ENCODE results near the gene SEC16A. TPM values are rescaled to one million over a fixed set of nuclear protein-coding genes. Genes with fewer than 3 reads are reported as not detected.

SEC16A gene
- total RNA-seq, 1 donor from 2014 or later = 94.5 TPM

DNA sequence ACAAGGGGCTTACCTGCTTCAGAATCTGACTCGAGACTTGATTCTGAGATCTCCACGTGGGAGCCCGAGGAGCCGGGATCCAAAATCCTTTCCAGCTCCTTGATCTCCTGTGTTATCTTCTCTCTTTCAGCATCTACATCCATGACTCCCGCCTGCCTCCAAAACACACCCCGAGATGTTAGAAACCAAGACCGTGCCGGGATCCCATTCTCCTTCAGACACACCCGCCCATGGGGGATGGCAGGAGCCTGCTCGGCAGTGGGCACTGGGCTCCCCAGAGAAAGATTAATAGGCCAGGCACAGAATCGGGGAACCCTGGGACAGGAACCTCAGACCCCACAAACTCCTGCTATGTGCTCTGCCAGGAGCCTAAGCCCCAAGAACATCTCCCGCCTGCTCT lies 84.6 kb downstream of the SEC16A start:
- Histone ChIP-seq H3K4me3 (ENCODE audit: insufficient read depth, low read depth, low read length) (no peak overlapping the region), H3K27me3 (ENCODE audit: insufficient read depth, low read length) (no peaks in the 10 kb centered on the region)
- no peak for FAIRE-seq

DNA sequence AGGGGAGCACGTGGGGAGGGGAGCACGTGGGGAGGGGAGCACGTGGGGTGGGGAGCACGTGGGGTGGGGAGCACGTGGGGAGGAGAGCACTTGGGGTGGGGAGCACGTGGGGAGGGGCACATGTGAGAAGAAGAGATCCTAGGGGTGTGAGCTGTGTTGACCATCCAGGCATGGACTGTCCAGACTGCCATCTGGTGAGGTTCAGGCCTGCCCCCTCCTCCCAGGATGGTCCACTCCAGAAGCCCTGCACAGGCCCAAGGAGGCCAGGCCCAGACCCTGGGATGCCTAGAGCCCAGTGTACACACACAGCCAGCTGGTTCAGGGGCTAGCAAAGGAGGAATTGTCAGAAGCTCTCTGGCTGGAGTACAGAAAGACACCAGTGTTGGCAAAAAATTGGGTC lies 85.2 kb downstream of the SEC16A start:
- Mint-ChIP-seq H3K27ac (ENCODE audit: unreplicated experiment) (no peak overlapping the region), H3K36me3 (ENCODE audit: low read depth, unreplicated experiment) (peaks cover 14% of the 10 kb centered on the region), H3K4me1 (ENCODE audit: low read depth, unreplicated experiment) (peaks cover 9% of the 10 kb centered on the region), H3K27me3 (ENCODE audit: low read depth, unreplicated experiment) (no peaks in the 10 kb centered on the region), H3K4me3 (ENCODE audit: unreplicated experiment) (no peak overlapping the region), H3K9me3 (ENCODE audit: unreplicated experiment) (no peaks in the 10 kb centered on the region)
- peaks cover 40% of the 10 kb centered on the region for H3K79me2 ChIP-seq (ENCODE audit: insufficient read depth, low read length)
- peaks cover 38% of the 10 kb centered on the region for H4K20me1 ChIP-seq (ENCODE audit: insufficient read depth, low read length)
- H2AFZ ChIP-seq (ENCODE audit: low read depth, low read length) = no peak overlapping the region
- TF ChIP-seq, protein P1, sequence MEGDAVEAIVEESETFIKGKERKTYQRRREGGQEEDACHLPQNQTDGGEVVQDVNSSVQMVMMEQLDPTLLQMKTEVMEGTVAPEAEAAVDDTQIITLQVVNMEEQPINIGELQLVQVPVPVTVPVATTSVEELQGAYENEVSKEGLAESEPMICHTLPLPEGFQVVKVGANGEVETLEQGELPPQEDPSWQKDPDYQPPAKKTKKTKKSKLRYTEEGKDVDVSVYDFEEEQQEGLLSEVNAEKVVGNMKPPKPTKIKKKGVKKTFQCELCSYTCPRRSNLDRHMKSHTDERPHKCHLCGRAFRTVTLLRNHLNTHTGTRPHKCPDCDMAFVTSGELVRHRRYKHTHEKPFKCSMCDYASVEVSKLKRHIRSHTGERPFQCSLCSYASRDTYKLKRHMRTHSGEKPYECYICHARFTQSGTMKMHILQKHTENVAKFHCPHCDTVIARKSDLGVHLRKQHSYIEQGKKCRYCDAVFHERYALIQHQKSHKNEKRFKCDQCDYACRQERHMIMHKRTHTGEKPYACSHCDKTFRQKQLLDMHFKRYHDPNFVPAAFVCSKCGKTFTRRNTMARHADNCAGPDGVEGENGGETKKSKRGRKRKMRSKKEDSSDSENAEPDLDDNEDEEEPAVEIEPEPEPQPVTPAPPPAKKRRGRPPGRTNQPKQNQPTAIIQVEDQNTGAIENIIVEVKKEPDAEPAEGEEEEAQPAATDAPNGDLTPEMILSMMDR (IDR thresholded peaks at IDR 0.05; ENCODE audit: insufficient read depth, low read depth, low read length) = no peak
- TF ChIP-seq EZH2 (IDR thresholded peaks at IDR 0.05; ENCODE audit: insufficient read depth, low read length) = no peak
- DNase-seq (ENCODE audit: low read depth) = no peak
- peaks cover 22% of the 10 kb centered on the region for H3K36me3 ChIP-seq (ENCODE audit: insufficient read depth, low read length)
- peaks cover 15% of the 10 kb centered on the region for H3K4me1 ChIP-seq (ENCODE audit: insufficient read depth, low read length)
- no peak overlapping the region for H3K4me3 ChIP-seq (ENCODE audit: insufficient read depth, low read depth, low read length)
- H3K4me2 ChIP-seq (ENCODE audit: low read length) = no peak overlapping the region
- FAIRE-seq = no peak
- no peaks in the 10 kb centered on the region for H3K27me3 ChIP-seq (ENCODE audit: insufficient read depth, low read length)
- no peaks in the 10 kb centered on the region for H3K9me3 ChIP-seq (ENCODE audit: insufficient read depth, low read depth, low read length)
- no peak overlapping the region for H3K9ac ChIP-seq (ENCODE audit: low read length)
- no peak overlapping the region for H3K27ac ChIP-seq (ENCODE audit: low read depth, low read length)

More for the DNA sequence above, 84.6 kb downstream of the SEC16A start:
- Histone ChIP-seq H3K36me3 (ENCODE audit: insufficient read depth, low read length) (peaks cover 22% of the 10 kb centered on the region), H4K20me1 (ENCODE audit: insufficient read depth, low read length) (peaks cover 35% of the 10 kb centered on the region), H3K4me2 (ENCODE audit: low read length) (peak overlapping the region; percentile 99), H2AFZ (ENCODE audit: low read depth, low read length) (no peak overlapping the region), H3K9me3 (ENCODE audit: insufficient read depth, low read depth, low read length) (no peaks in the 10 kb centered on the region), H3K79me2 (ENCODE audit: insufficient read depth, low read length) (peaks cover 40% of the 10 kb centered on the region), H3K4me1 (ENCODE audit: insufficient read depth, low read length) (peaks cover 15% of the 10 kb centered on the region), H3K9ac (ENCODE audit: low read length) (peak overlapping the region; percentile 91), H3K27ac (ENCODE audit: low read depth, low read length) (no peak overlapping the region)
- Mint-ChIP-seq H3K36me3 (ENCODE audit: low read depth, unreplicated experiment) (peaks cover 14% of the 10 kb centered on the region), H3K4me1 (ENCODE audit: low read depth, unreplicated experiment) (peaks cover 9% of the 10 kb centered on the region), H3K27me3 (ENCODE audit: low read depth, unreplicated experiment) (no peaks in the 10 kb centered on the region), H3K9me3 (ENCODE audit: unreplicated experiment) (no peaks in the 10 kb centered on the region), H3K27ac (ENCODE audit: unreplicated experiment) (peak overlapping the region; percentile 24), H3K4me3 (ENCODE audit: unreplicated experiment) (peak overlapping the region; percentile 96)
- no peak for DNase-seq (ENCODE audit: low read depth)
- TF ChIP-seq, protein P1 (IDR thresholded peaks at IDR 0.05; ENCODE audit: insufficient read depth, low read depth, low read length) = no peak
- TF ChIP-seq EZH2 (IDR thresholded peaks at IDR 0.05; ENCODE audit: insufficient read depth, low read length) = no peak

DNA sequence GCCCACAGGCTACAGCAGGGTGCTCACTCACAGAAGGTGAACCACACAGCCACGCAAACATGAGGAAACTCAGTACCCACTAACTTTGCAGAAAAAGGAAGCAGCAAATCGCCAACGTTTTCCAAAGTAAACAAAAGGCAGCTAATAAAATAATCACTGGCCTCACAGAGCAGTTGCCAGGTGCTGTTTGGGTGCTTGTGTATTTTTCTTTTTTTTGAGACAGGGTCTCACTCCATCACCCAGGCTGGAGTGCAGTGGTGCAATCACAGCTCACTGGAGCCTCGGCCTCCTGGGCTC lies 86.7 kb downstream of the SEC16A start:
- Histone ChIP-seq H3K9me3 (ENCODE audit: insufficient read depth, low read depth, low read length) (no peaks in the 10 kb centered on the region), H3K36me3 (ENCODE audit: insufficient read depth, low read length) (peaks cover 25% of the 10 kb centered on the region), H3K79me2 (ENCODE audit: insufficient read depth, low read length) (peaks cover 40% of the 10 kb centered on the region), H3K27me3 (ENCODE audit: insufficient read depth, low read length) (no peaks in the 10 kb centered on the region), H3K4me2 (ENCODE audit: low read length) (no peak overlapping the region), H3K4me1 (ENCODE audit: insufficient read depth, low read length) (peaks cover 15% of the 10 kb centered on the region), H3K27ac (ENCODE audit: low read depth, low read length) (no peak overlapping the region), H3K4me3 (ENCODE audit: insufficient read depth, low read depth, low read length) (no peak overlapping the region), H2AFZ (ENCODE audit: low read depth, low read length) (no peak overlapping the region), H4K20me1 (ENCODE audit: insufficient read depth, low read length) (peaks cover 47% of the 10 kb centered on the region), H3K9ac (ENCODE audit: low read length) (no peak overlapping the region)
- no peaks in the 10 kb centered on the region for H3K9me3 Mint-ChIP-seq (ENCODE audit: unreplicated experiment)
- DNase-seq (ENCODE audit: low read depth) (no peak), FAIRE-seq (no peak)
- H3K4me3 Mint-ChIP-seq (ENCODE audit: unreplicated experiment) = no peak overlapping the region
- peaks cover 9% of the 10 kb centered on the region for H3K4me1 Mint-ChIP-seq (ENCODE audit: low read depth, unreplicated experiment)
- peaks cover 17% of the 10 kb centered on the region for H3K36me3 Mint-ChIP-seq (ENCODE audit: low read depth, unreplicated experiment)
- H3K27me3 Mint-ChIP-seq (ENCODE audit: low read depth, unreplicated experiment) = no peaks in the 10 kb centered on the region
- TF ChIP-seq, protein P1 (IDR thresholded peaks at IDR 0.05; ENCODE audit: insufficient read depth, low read depth, low read length) = no peak
- no peak for TF ChIP-seq EZH2 (IDR thresholded peaks at IDR 0.05; ENCODE audit: insufficient read depth, low read length)
- no peak overlapping the region for H3K27ac Mint-ChIP-seq (ENCODE audit: unreplicated experiment)
